H9 (cell line): ENCODE results near the gene PHACTR1. TPM values are rescaled to one million over a fixed set of nuclear protein-coding genes. Genes with fewer than 3 reads are reported as not detected.

ENCODE experiments used
- DNase-seq: peaks from one replicate; pipeline ENCODE4 v3.0.0-alpha.2; 2017
- H2AFZ ChIP-seq: one replicate; pipeline ENCODE4 v1.6.1; 2013; ENCODE audit warnings: mild to moderate bottlenecking, low read length, control low read depth, moderate library complexity
- H2AK5ac ChIP-seq: 2 replicates; pipeline ENCODE4 v1.6.1; 2013; ENCODE audit warnings: low read length, control low read depth, mixed read lengths; ENCODE audit not compliant: insufficient read length
- H2BK120ac ChIP-seq: one replicate; pipeline ENCODE4 v1.6.1; 2013; ENCODE audit warnings: low read depth, mild to moderate bottlenecking, low read length, control low read depth, inconsistent platforms; ENCODE audit not compliant: poor library complexity, severe bottlenecking
- H2BK12ac ChIP-seq: 2 replicates; pipeline ENCODE4 v1.6.1; 2013; ENCODE audit warnings: low read length, control low read depth, mixed read lengths, low read depth; ENCODE audit not compliant: insufficient read length
- H2BK15ac ChIP-seq: 2 replicates; pipeline ENCODE4 v1.6.1; 2013; ENCODE audit warnings: low read depth, low read length, control low read depth
- H2BK20ac ChIP-seq: one replicate; pipeline ENCODE4 v1.6.1; 2013; ENCODE audit warnings: low read depth, mild to moderate bottlenecking, low read length, control low read depth, inconsistent platforms; ENCODE audit not compliant: poor library complexity, severe bottlenecking
- H2BK5ac ChIP-seq: 2 replicates; pipeline ENCODE4 v1.6.1; 2013; ENCODE audit warnings: low read length, control low read depth, mixed read lengths; ENCODE audit not compliant: insufficient read length
- H3K14ac ChIP-seq: 2 replicates; pipeline ENCODE4 v1.6.1; 2013; ENCODE audit warnings: low read length, control low read depth; ENCODE audit not compliant: insufficient read depth
- H3K18ac ChIP-seq: 2 replicates; pipeline ENCODE4 v1.6.1; 2013; ENCODE audit warnings: low read depth, mild to moderate bottlenecking, mixed read lengths, low read length, control low read depth; ENCODE audit not compliant: insufficient read length
- H3K23ac ChIP-seq: 2 replicates; pipeline ENCODE4 v1.6.1; 2013; ENCODE audit warnings: low read length, control low read depth, mixed read lengths, low read depth; ENCODE audit not compliant: insufficient read length
- H3K23me2 ChIP-seq: 2 replicates; pipeline ENCODE4 v1.6.1; 2013; ENCODE audit warnings: low read depth, mild to moderate bottlenecking, mixed read lengths, low read length, control low read depth; ENCODE audit not compliant: insufficient read length, poor library complexity, severe bottlenecking
- H3K27ac ChIP-seq: 2 replicates; pipeline ENCODE4 v1.5.1; 2013; ENCODE audit warnings: low read length, control low read depth, mixed read lengths, low read depth; ENCODE audit not compliant: insufficient read length
- H3K27me3 ChIP-seq: 2 replicates; pipeline ENCODE4 v1.6.1; 2013; ENCODE audit warnings: low read length, control low read depth, inconsistent platforms; ENCODE audit not compliant: insufficient read depth
- H3K4ac ChIP-seq: 2 replicates; pipeline ENCODE4 v1.6.1; 2013; ENCODE audit warnings: low read depth, mild to moderate bottlenecking, control low read depth, inconsistent platforms, low read length, moderate library complexity
- H3K4me1 ChIP-seq: 2 replicates; pipeline ENCODE4 v1.6.1; 2013; ENCODE audit warnings: low read length, control low read depth, inconsistent platforms; ENCODE audit not compliant: insufficient read depth
- H3K4me2 ChIP-seq: 2 replicates; pipeline ENCODE4 v1.6.1; 2013; ENCODE audit warnings: low read length, control low read depth, mixed read lengths; ENCODE audit not compliant: insufficient read length, insufficient read depth
- H3K56ac ChIP-seq: 2 replicates; pipeline ENCODE4 v1.6.1; 2013; ENCODE audit warnings: low read depth, mild to moderate bottlenecking, mixed read lengths, low read length, control low read depth; ENCODE audit not compliant: insufficient read length
- H3K79me1 ChIP-seq: 2 replicates; pipeline ENCODE4 v1.6.1; 2013; ENCODE audit warnings: low read depth, mild to moderate bottlenecking, moderate library complexity, low read length, control low read depth, inconsistent platforms; ENCODE audit not compliant: insufficient read depth, poor library complexity, severe bottlenecking
- H3K79me2 ChIP-seq: 2 replicates; pipeline ENCODE4 v1.6.1; 2013; ENCODE audit warnings: low read length, control low read depth, inconsistent platforms; ENCODE audit not compliant: insufficient read depth
- H3K9ac ChIP-seq: 2 replicates; pipeline ENCODE4 v1.6.1; 2013; ENCODE audit warnings: low read length, control low read depth, mixed read lengths; ENCODE audit not compliant: insufficient read length; ENCODE audit errors: extremely low read depth
- H3K9me3 ChIP-seq: one replicate; pipeline ENCODE4 v1.6.1; 2013; ENCODE audit warnings: low read depth, low read length, inconsistent platforms; ENCODE audit not compliant: control insufficient read depth
- H3T11ph ChIP-seq: one replicate; pipeline ENCODE4 v1.6.1; 2013; ENCODE audit warnings: mild to moderate bottlenecking, low read length, control low read depth, inconsistent platforms
- H4K20me1 ChIP-seq: one replicate; pipeline ENCODE4 v1.6.1; 2013; ENCODE audit not compliant: control insufficient read depth, insufficient read length, insufficient read depth
- H4K5ac ChIP-seq: 2 replicates; pipeline ENCODE4 v1.6.1; 2013; ENCODE audit warnings: low read depth, mild to moderate bottlenecking, mixed read lengths, low read length, control low read depth; ENCODE audit not compliant: insufficient read length
- H4K8ac ChIP-seq: replicated peaks from 2 replicates; pipeline ENCODE4 v1.6.1; 2013; ENCODE audit warnings: low read length, control low read depth, mixed read lengths, low read depth; ENCODE audit not compliant: insufficient read length
- H4K91ac ChIP-seq: 2 replicates; pipeline ENCODE4 v1.6.1; 2013; ENCODE audit warnings: low read depth, mild to moderate bottlenecking, moderate library complexity, mixed read lengths, low read length, control low read depth; ENCODE audit not compliant: insufficient read length
- H3K27ac Mint-ChIP-seq, 3 experiments: 2 replicates in 2 of 3; 3 replicates in 1 of 3; pipeline ENCODE4 v1.8.0; 2020 to 2021; ENCODE audit warnings: mixed read lengths in 3 of 3, mild to moderate bottlenecking in 1 of 3, moderate library complexity in 1 of 3
- H3K27me3 Mint-ChIP-seq: 2 replicates; pipeline ENCODE4 v1.8.0; 2021; ENCODE audit warnings: low read depth, mild to moderate bottlenecking, moderate library complexity, mixed read lengths
- H3K36me3 Mint-ChIP-seq, 3 experiments: 2 replicates in 2 of 3; 3 replicates in 1 of 3; pipeline ENCODE4 v1.8.0; 2020 to 2021; ENCODE audit warnings: low read depth in 3 of 3, mixed read lengths in 3 of 3; ENCODE audit not compliant: insufficient read depth in 1 of 3
- H3K4me1 Mint-ChIP-seq, 2 experiments: 2 replicates each; pipeline ENCODE4 v1.8.0; 2020; ENCODE audit warnings: mixed read lengths in 2 of 2
- H3K4me3 Mint-ChIP-seq, 2 experiments: 2 replicates in 1 of 2; 3 replicates in 1 of 2; pipeline ENCODE4 v1.8.0; 2020 to 2021; ENCODE audit warnings: mild to moderate bottlenecking in 2 of 2, mixed read lengths in 2 of 2, moderate library complexity in 1 of 2
- H3K9me3 Mint-ChIP-seq, 2 experiments: 2 replicates in 1 of 2; 3 replicates in 1 of 2; pipeline ENCODE4 v1.8.0; 2020; ENCODE audit warnings: mild to moderate bottlenecking in 2 of 2, mixed read lengths in 2 of 2, moderate library complexity in 1 of 2
- WGBS: extraction: QIAGEN DNeasy Blood & Tissue Kit; methylation state at CpG from one replicate; pipeline ENCODE4 v1.1.7; 2013; ENCODE audit warnings: missing lambda C conversion rate, low lambda C conversion rate, mixed read lengths; ENCODE audit not compliant: insufficient read length; ENCODE audit errors: extremely low coverage; 5-methylcytosine and 5-hydroxymethylcytosine counted together
- total RNA-seq: library from RNA; stranded (reverse); gene quantifications from 2 replicates; pipeline ENCODE4 v1.2.1, GENCODE V29; 2021
- TF ChIP-seq, protein P1 (sequence below): fragments of 200-600 bp; sonication (generic); conservative IDR thresholded peaks from 3 replicates; pipeline ENCODE4 v1.8.0; 2021; ENCODE audit warnings: antibody characterized with exemption, mild to moderate bottlenecking

The PHACTR1 gene
- total RNA-seq, 1 experiment from 2014 or later, result 15.9 TPM

DNA sequence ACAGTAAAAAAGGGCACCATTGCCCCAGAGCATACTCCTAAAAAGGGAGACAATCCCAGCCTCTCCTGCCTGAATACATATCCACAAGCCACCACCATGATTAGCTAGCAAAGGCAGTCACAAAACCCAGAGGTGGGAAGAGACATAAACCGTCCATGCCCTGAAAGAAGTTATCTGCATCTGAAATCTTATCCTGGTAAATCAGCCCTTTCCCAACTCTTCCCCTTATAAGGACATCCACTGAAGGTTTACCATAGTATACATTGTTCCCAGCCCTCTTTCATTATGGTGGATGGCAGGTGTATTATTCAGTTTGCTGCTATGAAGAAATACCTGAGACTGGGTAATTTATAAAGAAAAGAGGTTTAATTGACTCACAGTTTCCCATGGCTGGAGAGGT is 516.5 kb downstream of the PHACTR1 start:
- no peak for DNase-seq
- no peak overlapping the region for H4K5ac ChIP-seq
- peaks cover 0 to 12% (median 1%) of the 10 kb centered on the region in 3 experiments; a peak in 4 of 7 replicates for H3K36me3 Mint-ChIP-seq
- no peaks in the 10 kb centered on the region; a peak in 1 of 5 replicates for H3K9me3 Mint-ChIP-seq
- H2BK120ac ChIP-seq, result no peak overlapping the region
- no peaks in the 10 kb centered on the region for H3K23me2 ChIP-seq
- no peak overlapping the region for H3K4ac ChIP-seq
- no peaks in the 10 kb centered on the region for H4K20me1 ChIP-seq
- no peak overlapping the region for H2BK15ac ChIP-seq
- no peak overlapping the region for H3K27ac Mint-ChIP-seq
- no peak overlapping the region for H3T11ph ChIP-seq
- no peak overlapping the region for H2BK5ac ChIP-seq
- no peak overlapping the region for H3K23ac ChIP-seq
- H3K4me2 ChIP-seq, result no peak overlapping the region
- H2BK20ac ChIP-seq, result no peak overlapping the region
- no peak overlapping the region for H3K27ac ChIP-seq
- H3K18ac ChIP-seq, result no peak overlapping the region
- H3K9me3 ChIP-seq, result no peaks in the 10 kb centered on the region
- H3K4me3 Mint-ChIP-seq, result no peak overlapping the region
- no peak overlapping the region for H3K14ac ChIP-seq
- no peaks in the 10 kb centered on the region for H3K79me1 ChIP-seq
- H2AFZ ChIP-seq, result no peak overlapping the region
- no peaks in the 10 kb centered on the region; the same call in 1 of the 2 replicates for H3K27me3 Mint-ChIP-seq
- peaks cover 6% of the 10 kb centered on the region in 2 experiments for H3K4me1 Mint-ChIP-seq
- H2BK12ac ChIP-seq, result no peak overlapping the region
- no peak overlapping the region for H3K56ac ChIP-seq
- H3K27me3 ChIP-seq, result no peaks in the 10 kb centered on the region; the same call in 1 of the 2 replicates
- TF ChIP-seq, protein P1, sequence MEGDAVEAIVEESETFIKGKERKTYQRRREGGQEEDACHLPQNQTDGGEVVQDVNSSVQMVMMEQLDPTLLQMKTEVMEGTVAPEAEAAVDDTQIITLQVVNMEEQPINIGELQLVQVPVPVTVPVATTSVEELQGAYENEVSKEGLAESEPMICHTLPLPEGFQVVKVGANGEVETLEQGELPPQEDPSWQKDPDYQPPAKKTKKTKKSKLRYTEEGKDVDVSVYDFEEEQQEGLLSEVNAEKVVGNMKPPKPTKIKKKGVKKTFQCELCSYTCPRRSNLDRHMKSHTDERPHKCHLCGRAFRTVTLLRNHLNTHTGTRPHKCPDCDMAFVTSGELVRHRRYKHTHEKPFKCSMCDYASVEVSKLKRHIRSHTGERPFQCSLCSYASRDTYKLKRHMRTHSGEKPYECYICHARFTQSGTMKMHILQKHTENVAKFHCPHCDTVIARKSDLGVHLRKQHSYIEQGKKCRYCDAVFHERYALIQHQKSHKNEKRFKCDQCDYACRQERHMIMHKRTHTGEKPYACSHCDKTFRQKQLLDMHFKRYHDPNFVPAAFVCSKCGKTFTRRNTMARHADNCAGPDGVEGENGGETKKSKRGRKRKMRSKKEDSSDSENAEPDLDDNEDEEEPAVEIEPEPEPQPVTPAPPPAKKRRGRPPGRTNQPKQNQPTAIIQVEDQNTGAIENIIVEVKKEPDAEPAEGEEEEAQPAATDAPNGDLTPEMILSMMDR, result no peak
- no peaks in the 10 kb centered on the region for H3K79me2 ChIP-seq
- no peak overlapping the region for H3K9ac ChIP-seq
- H4K8ac ChIP-seq, result no peak overlapping the region
- WGBS, result no CpG with 5 or more reads among the region's 1 CpG
- H3K4me1 ChIP-seq, result no peaks in the 10 kb centered on the region
- H2AK5ac ChIP-seq, result no peak overlapping the region
- no peak overlapping the region for H4K91ac ChIP-seq
